NCI-H526 treated with DMSO at 0.1 percent for 48 hours (cell line): ENCODE results near the gene SPDYE18.
"Not testable (repeated sequence)": the region's sequence is repeated elsewhere in the genome, so short reads cannot be mapped to it uniquely, and the experiment has no call there.

Experiments used
- DNase-seq: peaks from one replicate; lab custom pipeline; 2025; lab: John Stamatoyannopoulos, UW

SPDYE18 gene

GRCh38 chr7:77006127-77007110, 55.9 kb downstream of the SPDYE18 start:
- DNase-seq = not testable (repeated sequence)

DNA sequence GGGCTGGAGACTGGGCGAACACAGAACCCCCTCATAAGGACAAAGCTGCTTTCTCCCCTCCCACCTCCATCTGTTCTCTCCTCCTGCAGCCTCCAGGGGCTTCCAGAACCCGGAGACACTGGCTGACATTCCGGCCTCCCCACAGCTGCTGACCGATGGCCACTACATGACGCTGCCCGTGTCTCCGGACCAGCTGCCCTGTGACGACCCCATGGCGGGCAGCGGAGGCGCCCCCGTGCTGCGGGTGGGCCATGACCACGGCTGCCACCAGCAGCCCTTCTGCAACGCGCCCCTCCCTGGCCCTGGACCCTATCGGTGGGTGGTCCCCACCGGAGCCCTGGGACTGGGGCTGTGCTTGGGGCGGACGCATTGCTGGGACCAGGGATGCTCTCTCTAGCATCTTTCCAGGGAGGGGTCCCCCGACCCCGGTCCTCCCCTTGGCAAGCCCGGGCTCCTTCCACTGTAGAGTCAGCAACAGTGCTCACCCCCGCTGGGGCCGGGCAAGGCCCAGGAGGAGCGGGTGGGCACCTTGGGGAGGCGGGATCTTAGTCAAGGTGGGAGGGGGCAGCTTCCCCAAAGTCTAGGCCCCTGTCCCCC, 56.8 kb downstream of the SPDYE18 start:
- DNase-seq = not testable (repeated sequence)

GRCh38 chr7:77004151-77004550, 58.2 kb downstream of the SPDYE18 start:
- DNase-seq = not testable (repeated sequence)

GRCh38 chr7:77003241-77003640, 59.1 kb downstream of the SPDYE18 start:
- DNase-seq = not testable (repeated sequence)

- not testable (repeated sequence) for DNase-seq
Observed at GRCh38 chr7:77002678-77003233, 59.6 kb downstream of the SPDYE18 start.

GRCh38 chr7:77002104-77002503, 60.3 kb downstream of the SPDYE18 start:
- not testable (repeated sequence) for DNase-seq
